NOMO-1 treated with dmso at 0.1 percent for 144 hours (cell line): ENCODE measurements around the gene CCDC97.

Experiments
- DNase-seq: peaks from one replicate; lab custom pipeline; 2025; ENCODE audit not compliant: unreplicated experiment; lab: John Stamatoyannopoulos, UW

CCDC97 gene

GRCh38 chr19:41318696-41319499, 8.9 kb downstream of the CCDC97 start:
- DNase-seq: no peak

DNA sequence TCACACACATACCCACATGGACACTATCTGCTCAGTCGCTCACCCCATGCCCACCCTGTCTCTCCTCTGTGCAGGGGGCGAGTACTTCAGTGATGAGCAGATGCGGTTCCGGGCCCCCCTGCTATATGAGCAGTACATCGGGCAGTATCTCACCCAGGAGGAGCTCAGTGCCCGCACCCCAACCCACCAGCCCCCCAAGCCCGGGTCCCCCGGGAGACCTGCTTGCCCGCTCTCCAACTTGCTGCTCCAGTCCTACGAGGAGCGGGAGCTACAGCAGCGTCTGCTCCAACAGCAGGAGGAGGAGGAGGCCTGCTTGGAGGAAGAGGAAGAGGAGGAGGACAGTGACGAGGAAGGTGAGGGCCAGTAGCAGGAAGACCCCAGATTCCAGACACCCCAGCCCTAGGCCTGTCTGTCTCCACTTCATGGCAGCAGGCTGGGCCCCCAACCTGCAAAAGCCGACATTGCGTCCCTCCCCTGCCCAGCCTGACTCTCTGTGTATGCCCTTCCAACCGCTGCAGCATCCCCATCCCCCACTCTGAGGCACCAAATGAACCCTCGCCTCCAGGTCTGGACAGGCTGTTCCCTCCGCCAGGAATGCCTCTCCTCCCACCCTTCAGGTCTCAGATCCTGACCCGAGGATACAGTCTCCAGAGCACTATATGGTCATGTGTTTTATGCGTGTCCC, 9.7 kb downstream of the CCDC97 start:
- DNase-seq: no peak

DNA sequence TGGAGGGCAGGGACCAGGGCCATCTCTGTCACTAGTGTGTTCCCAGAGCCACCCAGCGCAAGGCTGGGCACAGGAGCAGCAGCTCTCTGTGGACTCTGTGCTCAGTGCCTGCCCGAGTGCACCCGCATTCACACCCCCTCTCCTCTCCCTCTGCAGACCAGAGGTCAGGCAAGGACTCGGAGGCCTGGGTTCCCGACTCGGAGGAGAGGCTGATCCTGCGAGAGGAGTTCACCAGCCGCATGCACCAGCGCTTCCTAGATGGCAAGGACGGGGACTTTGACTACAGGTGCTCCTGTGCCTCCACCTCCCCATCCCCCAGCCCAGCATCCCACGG, 10.2 kb downstream of the CCDC97 start:
- DNase-seq: no peak

GRCh38 chr19:41320568-41320967, 10.6 kb downstream of the CCDC97 start:
- DNase-seq: no peak

DNA sequence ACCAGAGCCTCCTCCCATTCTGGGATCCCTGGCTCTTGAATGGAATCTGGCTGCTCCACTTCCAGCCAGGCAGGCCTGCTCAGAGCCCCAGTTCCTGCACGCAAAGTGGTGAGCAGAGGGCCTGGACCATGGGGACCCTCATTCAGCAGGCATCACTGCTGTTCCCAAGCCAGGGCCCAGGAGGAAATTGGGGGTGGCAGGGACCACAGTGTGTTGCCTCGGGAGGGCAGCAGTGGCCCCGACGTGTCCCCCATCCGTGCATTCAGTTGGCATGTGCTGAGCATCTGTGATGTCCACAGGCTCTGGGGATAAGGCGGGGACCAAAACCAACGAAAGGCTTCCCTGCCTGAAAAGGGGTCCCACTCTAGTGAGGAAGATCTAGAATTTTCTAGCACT, 11.2 kb downstream of the CCDC97 start:
- no peak for DNase-seq

DNA sequence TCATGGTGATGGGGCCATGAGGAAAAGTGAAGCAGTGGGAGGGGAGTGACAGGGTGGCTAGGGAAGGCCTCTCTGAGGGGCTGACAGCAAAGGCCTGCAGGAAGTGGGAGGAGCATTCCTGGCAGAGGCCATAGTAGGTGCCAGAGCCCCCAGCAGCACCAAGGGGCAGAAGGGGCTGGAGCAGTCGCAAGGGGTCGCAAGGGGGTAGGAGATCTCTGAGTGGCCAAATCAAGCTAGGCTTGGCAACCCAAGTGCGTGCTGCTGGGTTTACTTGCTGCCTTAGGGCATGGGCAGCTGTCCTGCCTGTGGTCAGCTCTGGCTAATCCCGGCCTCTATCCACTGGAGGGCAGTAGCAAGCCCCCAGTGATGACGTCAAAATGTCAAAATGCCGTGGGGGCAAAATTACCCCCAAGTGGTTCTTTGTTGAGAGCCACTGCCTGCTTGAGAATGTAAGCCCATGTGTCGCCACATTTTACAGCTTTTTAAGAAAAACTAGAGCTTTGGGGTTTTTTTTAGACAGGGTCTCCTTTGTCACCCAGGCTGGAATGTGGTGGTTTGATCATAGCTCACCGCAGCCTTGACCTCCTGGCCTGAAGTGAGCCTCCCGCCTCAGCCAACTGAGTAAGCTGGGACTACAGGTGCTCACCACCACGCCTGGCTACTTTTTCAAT, 11.8 kb downstream of the CCDC97 start:
- no peak for DNase-seq

DNA sequence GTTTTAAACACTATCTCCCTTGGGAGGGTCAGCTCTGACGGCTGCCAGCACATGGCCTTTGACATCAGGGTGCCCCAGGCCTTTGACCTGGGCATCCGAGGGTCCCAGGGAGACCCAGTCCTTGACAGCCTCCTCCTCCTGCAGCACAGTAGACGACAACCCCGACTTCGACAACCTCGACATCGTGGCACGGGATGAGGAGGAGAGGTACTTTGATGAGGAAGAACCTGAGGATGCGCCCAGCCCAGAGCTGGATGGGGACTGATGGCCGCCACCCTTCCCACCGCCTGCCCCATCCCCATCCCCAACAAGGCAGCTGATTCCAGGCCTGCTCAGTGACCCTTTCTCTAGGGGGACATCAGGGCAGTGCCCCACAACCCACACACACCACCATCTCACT, 12.5 kb downstream of the CCDC97 start:
- no peak for DNase-seq

GRCh38 chr19:41323023-41323422, 13.1 kb downstream of the CCDC97 start:
- DNase-seq: no peak

DNA sequence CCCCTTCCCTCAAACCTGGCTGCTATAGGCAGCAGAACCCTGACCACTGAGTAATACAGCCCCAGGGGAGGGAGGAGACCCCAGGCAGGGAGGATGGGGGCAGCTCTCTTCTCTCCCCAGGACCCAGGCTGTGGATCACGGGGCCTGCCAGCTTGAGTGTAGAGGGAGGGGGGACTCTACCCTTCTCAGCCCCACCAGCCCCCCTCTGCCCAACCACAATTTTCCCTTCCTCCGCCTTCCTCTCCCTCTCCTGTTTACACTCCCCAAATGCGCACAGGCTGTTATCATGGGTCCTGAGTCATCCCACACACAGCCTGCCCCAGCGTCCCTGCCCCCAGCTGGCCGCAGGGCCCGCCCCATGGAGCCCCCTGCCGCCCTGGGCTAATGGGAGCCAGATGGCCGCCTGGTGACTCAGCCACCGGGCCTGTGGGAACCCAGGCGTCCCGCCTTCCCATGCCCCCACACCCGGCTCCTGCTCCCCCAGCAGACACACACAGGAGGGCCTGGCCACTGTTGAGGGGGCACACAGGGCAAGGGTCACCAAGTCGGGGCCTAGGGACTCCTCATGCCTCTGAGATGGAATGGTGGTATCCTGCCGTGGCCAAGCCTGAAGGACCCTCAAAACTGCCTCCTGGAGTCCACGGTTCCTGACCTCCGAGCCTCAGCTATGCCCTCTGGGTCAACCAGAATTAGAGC, 13.6 kb downstream of the CCDC97 start:
- DNase-seq: no peak

DNA sequence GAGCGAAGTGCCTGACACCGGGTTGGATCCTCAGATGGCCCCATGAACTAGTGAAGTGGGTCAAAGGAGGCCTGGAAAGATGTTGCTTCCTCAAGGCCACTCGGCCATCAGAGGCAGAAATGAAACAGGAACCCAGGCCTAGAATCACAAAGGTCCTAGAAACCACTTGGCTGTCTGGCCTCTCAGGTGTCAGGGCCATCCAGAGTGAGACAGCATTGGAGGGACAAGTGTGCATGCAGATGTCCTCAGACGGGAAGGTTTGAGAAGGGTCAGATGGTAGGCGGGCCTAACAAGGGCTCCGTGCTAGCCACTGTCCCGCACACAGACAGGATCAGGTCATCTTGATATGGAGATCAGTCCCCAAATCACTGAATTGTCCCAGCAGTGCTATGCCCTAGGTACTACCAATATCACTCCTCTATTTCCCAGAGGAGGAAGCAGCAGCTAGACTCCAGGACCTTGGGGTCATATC, 14.3 kb downstream of the CCDC97 start:
- no peak for DNase-seq

DNA sequence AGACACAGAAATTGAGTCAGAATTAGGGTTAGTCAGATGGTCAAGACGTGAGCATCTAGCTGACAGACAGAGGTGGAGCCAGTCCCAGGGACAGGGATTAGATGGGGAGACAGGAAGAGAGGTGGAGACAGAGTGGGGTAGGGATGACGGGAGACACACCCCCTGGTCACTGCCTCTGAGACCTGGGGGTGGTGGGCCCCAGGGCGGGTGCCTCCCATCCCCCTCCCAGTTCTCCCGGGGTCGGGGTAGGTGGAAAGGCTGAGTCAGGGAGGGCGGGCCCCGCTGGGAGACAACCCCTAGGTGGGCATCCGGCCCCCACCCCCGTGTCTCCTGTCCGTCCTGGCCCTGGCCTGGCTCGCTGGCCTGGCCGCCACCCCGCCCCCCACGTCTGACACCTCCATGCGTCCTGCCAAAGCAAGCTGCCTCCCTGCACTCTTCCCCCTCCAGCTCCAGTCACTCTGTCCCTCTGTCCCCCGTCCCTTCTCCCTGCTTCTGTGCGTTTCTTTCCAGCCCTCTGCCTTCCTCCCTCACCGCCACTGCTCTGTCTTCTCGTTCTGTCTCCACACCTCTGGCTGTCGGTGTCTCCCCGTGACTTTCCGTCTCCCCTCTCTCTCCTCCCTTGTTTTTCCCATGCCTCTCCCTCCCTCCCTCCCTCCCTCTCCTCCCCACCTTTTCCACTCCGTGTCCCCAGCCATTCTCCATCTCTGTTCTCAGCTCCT, 15.1 kb downstream of the CCDC97 start:
- no peak for DNase-seq

DNA sequence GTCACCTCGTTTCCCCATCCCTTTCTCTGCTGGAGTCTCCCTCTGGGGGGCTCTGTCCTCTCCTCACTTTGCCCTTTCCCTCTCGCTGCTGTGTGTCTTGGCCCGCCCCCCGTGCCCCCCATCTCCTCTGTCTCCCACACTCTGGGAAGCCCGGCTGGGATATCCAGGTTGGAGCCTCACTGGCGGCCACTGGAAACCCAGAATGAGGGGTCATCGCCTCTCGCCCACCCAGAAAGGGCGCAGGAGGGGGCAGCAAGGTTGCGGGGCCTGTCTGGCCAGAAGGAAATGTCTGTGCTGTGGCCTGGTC, 15.6 kb downstream of the CCDC97 start:
- no peak for DNase-seq

DNA sequence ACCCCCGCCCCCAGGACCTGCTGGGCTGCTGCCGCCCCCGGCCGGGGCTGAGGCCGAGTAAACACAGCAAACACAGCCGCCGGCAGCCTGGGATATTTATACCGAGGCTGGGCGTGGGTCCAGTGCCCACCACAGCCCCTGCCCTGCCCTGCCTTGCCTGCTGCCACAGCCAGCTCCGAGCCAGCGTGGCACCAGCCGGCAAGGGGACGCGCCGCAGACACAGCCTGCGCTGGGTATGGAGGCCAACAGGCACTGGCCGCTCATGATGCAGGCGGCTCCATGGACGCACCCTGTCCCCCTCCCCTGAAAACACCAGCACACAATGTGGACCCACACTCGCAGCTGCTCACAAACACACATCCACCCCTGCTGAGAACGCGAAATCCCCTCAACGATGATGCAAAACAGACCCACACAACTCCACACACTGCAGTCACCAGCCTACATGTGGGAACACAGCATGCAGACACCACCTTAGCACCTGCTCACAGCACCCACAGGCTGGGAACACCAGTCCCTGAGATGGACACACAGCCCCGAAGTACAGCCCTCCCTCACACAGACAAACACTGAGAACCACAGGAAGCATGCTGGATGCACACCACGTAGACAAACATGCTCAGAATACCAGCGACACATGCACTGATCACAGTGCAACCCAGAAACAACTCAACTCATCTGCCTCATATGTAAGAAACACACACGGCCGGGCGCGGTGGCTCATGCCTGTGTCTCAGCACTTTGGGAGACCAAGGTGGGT, 16.2 kb downstream of the CCDC97 start:
- DNase-seq: no peak

GRCh38 chr19:41327076-41327575, 17.2 kb downstream of the CCDC97 start:
- no peak for DNase-seq

- peak; percentile 80 for DNase-seq
These were observed 17.7 kb downstream of the CCDC97 start for GRCh38 chr19:41327576-41328156.

DNA sequence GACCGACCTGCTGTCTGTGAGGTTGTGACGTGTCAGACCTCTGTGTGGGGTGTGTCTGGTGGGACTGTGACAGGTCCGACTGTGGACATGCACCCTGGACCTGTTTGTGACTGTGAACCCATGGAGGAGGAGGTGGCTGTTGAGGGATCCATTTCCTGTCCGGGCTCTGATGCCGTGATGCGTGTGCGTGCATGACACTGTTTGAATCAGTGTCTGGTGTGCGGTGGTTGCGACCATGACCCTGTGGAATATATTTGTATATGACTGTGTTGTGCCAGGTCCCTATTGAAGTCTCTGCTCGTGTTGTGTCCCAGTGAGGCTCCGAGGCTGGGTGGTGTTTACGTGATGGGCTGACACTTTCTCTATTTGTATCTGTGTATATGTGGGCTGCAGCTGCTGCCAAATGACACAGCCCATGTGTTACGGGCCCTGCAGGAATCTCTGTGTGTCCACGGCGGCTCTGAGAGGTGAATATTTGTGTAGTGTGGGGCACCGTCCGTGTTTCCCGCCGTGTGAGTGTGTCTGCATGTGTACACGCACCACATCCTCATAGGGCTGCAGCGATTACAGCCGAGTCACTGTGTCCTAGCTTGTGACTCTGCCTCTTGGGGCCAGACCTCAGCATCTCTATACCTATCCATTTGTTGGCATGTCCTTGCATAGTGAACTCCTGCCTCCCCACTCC, 18.3 kb downstream of the CCDC97 start:
- no peak for DNase-seq

- DNase-seq: peak; percentile 89
These were observed 18.9 kb downstream of the CCDC97 start for GRCh38 chr19:41328842-41329225.

GRCh38 chr19:41330481-41330880, 20.5 kb downstream of the CCDC97 start:
- no peak for DNase-seq
